Ectodermal cell (in vitro differentiated cells): ENCODE data around the gene AIG1.

Experiments
- H3K27ac ChIP-seq: 2 replicates; pipeline ENCODE4 v1.7.0; 2013; ENCODE audit warnings: mild to moderate bottlenecking, low read depth, low read length; ENCODE audit not compliant: insufficient read depth, poor library complexity, severe bottlenecking
- H3K27me3 ChIP-seq: 2 replicates; pipeline ENCODE4 v1.7.0; 2013; ENCODE audit warnings: mild to moderate bottlenecking, low read length; ENCODE audit not compliant: insufficient read depth, control insufficient read depth, poor library complexity, severe bottlenecking
- H3K36me3 ChIP-seq: one replicate; pipeline ENCODE4 v1.7.0; 2013; ENCODE audit warnings: low read length; ENCODE audit not compliant: control insufficient read depth, insufficient read depth
- H3K4me1 ChIP-seq: one replicate; pipeline ENCODE4 v1.7.0; 2013; ENCODE audit warnings: low read length; ENCODE audit not compliant: control insufficient read depth, insufficient read depth
- H3K4me3 ChIP-seq: 2 replicates; pipeline ENCODE4 v1.7.0; 2013; ENCODE audit warnings: low read depth, low read length, control low read depth; ENCODE audit not compliant: insufficient read depth
- H3K9me3 ChIP-seq: 2 replicates; pipeline ENCODE4 v1.7.0; 2013; ENCODE audit warnings: mild to moderate bottlenecking, low read length, moderate library complexity; ENCODE audit not compliant: control insufficient read depth
- WGBS, 2 experiments: methylation state at CpG; one replicate each; pipeline ENCODE4 v1.1.7; 2013; ENCODE audit warnings: missing lambda C conversion rate in 2 of 2; 5-methylcytosine and 5-hydroxymethylcytosine counted together

Gene AIG1

DNA sequence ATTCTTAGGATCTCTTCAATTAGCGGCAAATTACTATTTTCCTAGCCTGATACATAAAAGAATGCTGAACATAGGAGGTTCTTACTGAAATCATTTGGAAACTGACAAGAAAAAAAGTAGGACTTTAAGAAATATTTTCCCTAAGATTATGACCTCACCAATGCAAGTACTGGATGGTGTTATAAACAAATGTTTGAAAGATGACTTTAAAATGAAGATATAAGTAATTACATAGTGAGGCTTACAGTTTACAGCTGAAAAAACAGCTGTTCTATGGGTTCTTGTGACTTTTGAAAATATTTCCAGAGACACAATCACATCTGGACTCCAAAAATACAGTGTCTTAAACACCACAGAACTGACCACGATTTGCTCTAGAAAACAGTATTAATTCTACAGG, 324.9 kb downstream of the AIG1 start:
- WGBS, 2 experiments = 100% methylated on average over 1 to 2 of the region's 2 CpGs
- Histone ChIP-seq H3K27me3 (no peaks in the 10 kb centered on the region), H3K9me3 (no peaks in the 10 kb centered on the region), H3K4me1 (no peaks in the 10 kb centered on the region), H3K27ac (no peak overlapping the region), H3K4me3 (no peak overlapping the region), H3K36me3 (no peaks in the 10 kb centered on the region)

DNA sequence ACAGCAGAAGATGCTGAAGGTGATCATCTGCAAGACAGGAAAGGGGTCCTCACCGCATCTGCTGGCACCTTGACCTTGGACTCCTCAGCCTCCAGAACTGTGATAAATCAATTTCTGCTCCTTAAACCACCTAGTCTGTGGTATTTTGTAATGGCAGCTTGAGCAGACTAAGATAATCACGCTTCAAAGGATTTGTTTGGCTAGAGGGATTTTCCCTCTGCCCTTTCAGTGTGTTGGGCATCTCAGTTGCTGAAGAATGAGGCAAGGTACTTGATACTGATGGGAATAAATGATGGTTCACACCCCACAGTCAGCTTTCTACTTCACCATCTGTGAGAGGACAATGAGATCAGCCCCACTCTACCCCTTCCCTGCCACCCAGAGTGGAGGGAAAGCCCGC, 329.6 kb downstream of the AIG1 start:
- no peak overlapping the region for H3K27ac ChIP-seq
- H3K4me3 ChIP-seq = no peak overlapping the region
- no peaks in the 10 kb centered on the region for H3K9me3 ChIP-seq
- H3K27me3 ChIP-seq = no peaks in the 10 kb centered on the region
- no peaks in the 10 kb centered on the region for H3K4me1 ChIP-seq
- H3K36me3 ChIP-seq = no peaks in the 10 kb centered on the region
- 88 to 93% methylated on average over 3 of the region's 3 CpGs for WGBS, 2 experiments
